Upper lobe of left lung (tissue), 4 donors: ENCODE measurements around the gene ITGAL.

Experiments used
- CTCF ChIP-seq, 6 experiments: fragments of 450-650 bp in 4 of 6; fragments of 200-600 bp in 2 of 6; sonication (generic) in 2 of 6; IDR thresholded peaks; one replicate each; pipeline ENCODE4 v1.5.1; 2016 to 2019; ENCODE audit warnings: antibody characterized with exemption in 6 of 6
- EP300 ChIP-seq, 4 donors: sonication (generic); formaldehyde crosslinking; IDR thresholded peaks; one replicate each; pipeline ENCODE4 v1.5.1; 2017; ENCODE audit warnings: antibody characterized with exemption in 4 of 4, control low read depth in 2 of 4
- POLR2A ChIP-seq, 4 donors: fragments of 450-650 bp; IDR thresholded peaks; one replicate each; pipeline ENCODE4 v1.5.1; 2016 to 2017; ENCODE audit warnings: antibody characterized with exemption in 4 of 4, mild to moderate bottlenecking in 2 of 4
- POLR2AphosphoS5 ChIP-seq, 2 donors: sonication (generic); formaldehyde crosslinking; IDR thresholded peaks; one replicate each; pipeline ENCODE4 v1.5.1; 2017; ENCODE audit warnings: antibody characterized with exemption in 2 of 2

DNA sequence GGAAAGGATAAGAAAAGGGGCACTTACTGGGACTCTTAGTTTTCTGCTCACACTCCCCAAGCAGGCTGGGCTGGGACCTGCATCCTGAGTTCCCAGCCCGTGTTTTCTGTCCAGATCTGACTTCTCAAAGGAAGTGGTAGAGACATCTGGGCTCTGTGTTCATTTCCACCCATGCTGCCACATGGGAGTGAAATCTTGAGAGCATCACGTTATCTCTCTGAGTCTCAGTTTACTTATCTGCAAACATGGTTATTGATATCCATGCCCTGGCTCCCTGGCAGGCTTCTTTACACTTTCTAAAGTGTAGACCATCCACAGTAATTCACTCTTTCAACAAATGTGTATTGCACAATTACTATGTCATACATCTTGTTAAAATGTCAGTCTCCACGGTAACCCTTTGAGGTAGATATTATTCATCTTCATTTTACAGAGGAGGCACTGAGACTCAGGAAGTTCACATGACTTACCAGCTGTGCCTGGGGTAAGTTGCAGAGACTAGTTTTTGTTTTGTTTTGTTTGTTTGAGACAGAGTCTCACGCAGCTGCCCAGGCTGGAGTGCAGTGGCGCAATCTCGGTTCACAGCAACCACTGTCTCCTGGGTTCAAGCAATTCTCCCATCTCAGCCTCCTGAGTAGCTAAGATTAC lies 95.6 kb downstream of the ITGAL start:
- no peak for TF ChIP-seq POLR2A (IDR thresholded peaks at IDR 0.05)
- TF ChIP-seq CTCF (IDR thresholded peaks at IDR 0.05) = no peak
- TF ChIP-seq POLR2AphosphoS5 (IDR thresholded peaks at IDR 0.05) = no peak
- TF ChIP-seq EP300 (IDR thresholded peaks at IDR 0.05) = no peak
